GM23338 (cell line): ENCODE results near the gene GFRA4.

Source experiments
- CTCF ChIP-seq, 2 experiments: fragments of 200-600 bp in 1 of 2; sonication (generic) in 1 of 2; conservative IDR thresholded peaks; 2 replicates each; pipeline versions ENCODE4 v1.5.1 to v1.6.1; 2016 to 2017; ENCODE audit warnings: antibody characterized with exemption in 2 of 2, low read depth in 2 of 2, mild to moderate bottlenecking in 2 of 2, moderate library complexity in 1 of 2
- EZH2 ChIP-seq: fragments of 200-600 bp; sonication (generic); IDR thresholded peaks from one replicate; pipeline ENCODE4 v1.8.0; 2017; ENCODE audit warnings: antibody characterized with exemption, mild to moderate bottlenecking, low read depth; ENCODE audit not compliant: unreplicated experiment

GRCh38 chr20:3628502-3629314 lies 34.5 kb downstream of the GFRA4 start:
- TF ChIP-seq CTCF (conservative IDR thresholded peaks at IDR 0.05; ENCODE audit: low read depth in 2 of 2) (no peak), EZH2 (no peak)
